VCaP (cell line): Measurements from ENCODE around the gene LYL1.

Source experiments
- H3K27ac ChIP-seq: fragments of 450-650 bp; 2 replicates; pipeline ENCODE4 v1.5.1; 2017
- TF ChIP-seq, protein P1 (sequence below): fragments of 450-650 bp; conservative IDR thresholded peaks from 2 replicates; pipeline ENCODE4 v1.5.1; 2017; ENCODE audit warnings: mild to moderate bottlenecking, moderate library complexity

The LYL1 gene

DNA sequence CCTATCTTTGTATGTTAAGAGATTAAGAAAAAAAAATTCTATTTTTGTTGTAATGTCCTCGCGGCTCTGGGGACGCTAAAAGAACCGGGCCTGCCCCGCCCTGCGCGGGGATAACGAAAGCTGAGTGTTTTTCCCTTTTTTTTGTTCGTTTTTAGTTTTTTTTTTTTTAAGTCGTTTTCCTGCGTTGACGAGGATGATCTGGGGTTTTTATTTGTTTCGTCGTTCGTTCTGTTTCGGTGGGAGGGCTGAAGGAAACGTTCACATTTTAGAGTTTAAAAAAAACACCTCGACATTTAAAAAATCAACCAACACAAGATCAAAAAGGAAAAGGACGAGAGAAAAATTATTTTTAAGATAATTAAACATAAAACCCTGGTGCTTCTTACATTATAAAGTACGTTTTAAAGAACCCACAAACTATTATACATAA, 5.6 kb downstream of the LYL1 start:
- TF ChIP-seq, protein P1, sequence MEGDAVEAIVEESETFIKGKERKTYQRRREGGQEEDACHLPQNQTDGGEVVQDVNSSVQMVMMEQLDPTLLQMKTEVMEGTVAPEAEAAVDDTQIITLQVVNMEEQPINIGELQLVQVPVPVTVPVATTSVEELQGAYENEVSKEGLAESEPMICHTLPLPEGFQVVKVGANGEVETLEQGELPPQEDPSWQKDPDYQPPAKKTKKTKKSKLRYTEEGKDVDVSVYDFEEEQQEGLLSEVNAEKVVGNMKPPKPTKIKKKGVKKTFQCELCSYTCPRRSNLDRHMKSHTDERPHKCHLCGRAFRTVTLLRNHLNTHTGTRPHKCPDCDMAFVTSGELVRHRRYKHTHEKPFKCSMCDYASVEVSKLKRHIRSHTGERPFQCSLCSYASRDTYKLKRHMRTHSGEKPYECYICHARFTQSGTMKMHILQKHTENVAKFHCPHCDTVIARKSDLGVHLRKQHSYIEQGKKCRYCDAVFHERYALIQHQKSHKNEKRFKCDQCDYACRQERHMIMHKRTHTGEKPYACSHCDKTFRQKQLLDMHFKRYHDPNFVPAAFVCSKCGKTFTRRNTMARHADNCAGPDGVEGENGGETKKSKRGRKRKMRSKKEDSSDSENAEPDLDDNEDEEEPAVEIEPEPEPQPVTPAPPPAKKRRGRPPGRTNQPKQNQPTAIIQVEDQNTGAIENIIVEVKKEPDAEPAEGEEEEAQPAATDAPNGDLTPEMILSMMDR, result no peak
- H3K27ac ChIP-seq, result peak overlapping the region; percentile 85

DNA sequence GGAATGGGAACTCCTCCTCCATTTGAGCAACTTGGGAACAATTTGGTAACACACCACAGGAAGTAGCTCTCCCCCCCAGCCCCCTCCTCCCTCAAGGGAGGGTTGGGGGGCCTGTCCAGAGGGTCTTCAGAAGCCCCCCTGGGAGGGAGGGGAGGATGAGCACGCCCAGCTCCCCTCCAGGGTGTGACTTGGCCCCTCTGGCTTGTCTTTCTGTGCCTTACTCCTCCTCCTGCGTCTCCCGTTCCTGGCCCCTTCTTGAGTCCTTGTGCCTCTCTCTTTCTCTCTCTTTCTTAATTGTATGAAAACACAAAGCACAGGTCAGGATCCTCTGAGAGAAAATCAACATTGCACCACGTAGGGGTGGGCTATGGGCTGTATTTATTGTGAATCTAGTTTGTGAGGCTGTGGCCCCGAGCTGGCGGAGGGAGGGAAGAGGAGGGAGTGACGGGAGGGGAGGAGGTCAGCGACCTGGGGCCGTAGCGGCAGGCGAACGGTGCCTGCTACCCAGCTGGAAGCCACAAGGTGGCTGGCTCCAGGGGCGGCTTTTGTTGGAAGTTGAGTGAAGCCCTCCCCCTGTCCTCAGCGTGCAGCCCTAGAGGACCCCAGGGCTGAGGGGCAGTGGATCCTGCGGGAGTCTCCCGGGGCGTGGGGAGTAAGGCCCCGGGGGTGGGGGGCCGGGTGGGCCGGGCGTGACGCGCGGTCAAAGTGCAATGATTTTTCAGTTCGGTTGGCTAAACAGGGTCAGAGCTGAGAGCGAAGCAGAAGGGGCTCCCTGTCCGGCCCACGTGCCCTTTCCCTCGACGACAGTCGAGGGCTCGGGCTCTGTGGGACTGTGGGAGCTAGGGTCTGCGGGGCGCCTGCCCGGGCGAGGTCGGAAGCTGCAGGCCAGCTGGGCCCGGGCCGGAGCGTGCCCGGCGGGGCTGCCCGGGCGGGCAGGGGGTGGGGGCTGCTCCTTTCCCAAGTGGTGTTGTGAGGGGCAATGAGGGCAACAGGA, 6.4 kb downstream of the LYL1 start:
- peak overlapping the region; percentile 85; the same call in 1 of the 2 replicates for H3K27ac ChIP-seq
- TF ChIP-seq, protein P1, result no peak

DNA sequence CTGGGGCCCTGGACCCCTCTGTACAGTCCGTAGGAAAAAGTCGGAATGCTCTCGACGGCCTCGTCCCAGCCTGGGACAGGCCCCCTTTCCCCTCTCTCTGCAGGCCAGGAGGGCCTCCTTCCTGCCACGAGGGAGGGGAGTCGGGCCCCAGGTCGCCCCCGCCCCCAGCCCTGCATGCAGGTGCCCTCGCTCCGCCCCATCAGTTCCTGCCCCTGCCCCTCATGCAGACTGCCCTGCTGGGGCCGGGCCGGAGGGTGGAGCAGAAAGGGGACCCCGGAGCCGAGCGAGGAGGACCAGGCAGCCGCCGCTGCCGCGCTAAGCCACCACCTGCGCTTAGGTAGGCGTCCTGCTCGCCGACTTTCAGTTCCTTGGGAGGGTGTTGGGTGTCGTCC, 7.3 kb downstream of the LYL1 start:
- peak overlapping the region; percentile 85; the same call in 1 of the 2 replicates for H3K27ac ChIP-seq
- TF ChIP-seq, protein P1, result no peak

DNA sequence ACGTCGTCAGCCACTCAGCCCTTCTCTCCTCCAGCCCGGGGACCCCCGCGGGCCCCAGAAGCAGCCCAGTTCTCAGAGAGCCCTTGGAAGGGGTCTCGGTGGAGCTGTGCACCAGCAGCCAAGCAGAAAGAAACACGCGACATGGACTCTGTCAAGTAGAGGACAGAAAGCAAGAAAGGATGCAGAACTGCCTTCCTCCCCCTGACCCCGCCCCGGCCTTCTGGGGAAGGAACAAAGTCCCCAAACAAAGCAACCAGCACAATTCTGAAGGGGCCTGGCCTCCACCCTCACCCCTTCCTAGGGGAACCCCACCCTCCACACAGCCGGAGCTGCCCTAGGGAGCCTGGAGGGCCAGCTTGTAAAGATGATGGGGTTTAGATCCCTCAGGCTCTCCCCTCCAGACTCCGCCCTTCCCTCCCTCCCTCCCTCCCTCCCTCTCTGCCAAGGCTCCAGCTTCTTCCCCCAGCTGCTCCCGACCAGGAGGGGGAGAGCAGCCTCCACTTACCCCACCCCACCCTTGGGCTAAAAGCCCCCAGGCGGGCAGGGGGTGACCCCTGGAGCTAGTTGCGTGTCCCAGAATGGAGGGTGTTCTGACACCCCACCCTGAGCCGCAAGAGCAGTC, 7.8 kb downstream of the LYL1 start:
- TF ChIP-seq, protein P1, result no peak
- no peak overlapping the region for H3K27ac ChIP-seq

DNA sequence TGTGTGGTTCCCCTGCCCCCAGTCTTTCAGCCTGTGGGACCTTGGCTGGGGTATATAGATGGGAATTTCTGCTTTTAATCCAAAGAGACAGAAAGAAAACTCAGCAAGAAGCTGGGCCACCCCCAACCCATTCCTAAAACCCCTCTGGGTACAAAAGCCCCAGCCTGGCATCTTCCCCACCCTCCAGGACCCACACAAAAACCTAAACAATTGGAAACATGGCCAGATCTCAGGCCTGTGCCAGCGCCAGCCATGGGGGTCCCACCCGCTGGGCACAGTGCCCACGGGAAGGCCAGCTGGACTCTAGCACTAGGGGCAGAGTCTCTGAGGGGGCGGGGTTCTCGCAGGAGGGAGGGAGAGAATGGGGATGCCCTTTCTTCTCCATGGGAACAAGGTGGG, 8.6 kb downstream of the LYL1 start:
- no peak overlapping the region for H3K27ac ChIP-seq
- TF ChIP-seq, protein P1, result peak; percentile 19

DNA sequence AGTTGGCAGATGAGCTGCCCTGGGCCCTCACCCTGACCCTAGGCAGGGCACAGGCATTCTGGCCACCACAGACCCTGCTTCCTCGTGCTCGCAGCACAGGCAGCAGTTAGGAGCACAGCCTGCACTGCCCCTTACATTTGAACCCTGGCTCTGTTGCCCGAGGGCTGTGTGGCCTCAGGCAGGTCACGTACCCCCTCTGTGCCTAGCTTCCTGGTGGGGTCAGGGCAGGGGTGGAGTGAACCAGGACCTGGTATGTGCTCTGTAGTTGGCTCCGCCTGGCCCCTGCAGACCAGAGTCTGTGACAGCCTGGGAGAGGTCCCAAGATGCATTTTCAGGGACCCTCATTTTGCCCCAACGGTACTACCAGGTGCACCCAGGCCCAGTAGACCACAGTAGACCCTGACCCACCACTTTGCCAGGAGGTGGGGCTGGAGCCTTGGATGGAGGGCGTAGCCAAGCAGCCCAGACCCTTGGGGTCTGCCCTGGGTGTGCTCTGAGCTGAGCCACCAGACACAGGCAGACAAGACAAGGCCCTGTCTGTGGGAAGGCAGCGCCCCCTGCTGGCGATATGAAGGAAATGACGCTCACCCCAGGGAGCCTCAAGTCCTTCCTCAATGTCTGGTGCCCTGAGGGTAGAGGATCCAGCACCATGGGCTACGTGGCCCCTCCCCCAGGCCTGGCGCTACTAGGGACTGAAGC, 9.1 kb downstream of the LYL1 start:
- TF ChIP-seq, protein P1, result peak; percentile 90
- peak overlapping the region; percentile 20; the same call in 1 of the 2 replicates for H3K27ac ChIP-seq
